Ramos (cell line): ENCODE results near the gene KYNU.
"Not testable (repeated sequence)": the region's sequence is repeated elsewhere in the genome, so short reads cannot be mapped to it uniquely, and the experiment has no call there.

Experiments used
- in situ Hi-C: fragments of 300-500 bp; cut with MboI; formaldehyde crosslinking; loops from one replicate; pipeline ENCODE4 v1.14.3; 2022; ENCODE audit warnings: low sequenced_read_pairs; ENCODE audit not compliant: unreplicated experiment

The KYNU gene

DNA sequence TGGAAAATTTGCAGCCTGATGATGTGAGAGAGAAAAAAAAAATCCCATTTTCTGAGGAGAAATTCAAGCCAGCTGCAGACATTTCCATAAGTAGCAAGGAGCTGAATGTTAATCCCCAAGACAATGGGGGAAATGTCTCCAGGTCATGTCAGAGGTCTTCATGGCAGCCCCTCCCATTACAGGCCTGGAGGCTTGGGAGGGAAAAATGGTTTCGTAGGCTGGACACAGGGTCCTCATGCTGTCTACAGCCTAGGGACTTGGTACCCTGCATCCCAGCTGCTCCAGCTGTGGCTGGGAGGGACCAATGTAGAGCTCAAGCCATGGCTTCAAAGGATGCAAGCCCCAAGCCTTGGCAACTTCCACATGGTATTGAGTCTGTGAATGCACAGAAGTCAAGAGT, 198.2 kb downstream of the KYNU start:
- in situ Hi-C loops, result no loop called here

DNA sequence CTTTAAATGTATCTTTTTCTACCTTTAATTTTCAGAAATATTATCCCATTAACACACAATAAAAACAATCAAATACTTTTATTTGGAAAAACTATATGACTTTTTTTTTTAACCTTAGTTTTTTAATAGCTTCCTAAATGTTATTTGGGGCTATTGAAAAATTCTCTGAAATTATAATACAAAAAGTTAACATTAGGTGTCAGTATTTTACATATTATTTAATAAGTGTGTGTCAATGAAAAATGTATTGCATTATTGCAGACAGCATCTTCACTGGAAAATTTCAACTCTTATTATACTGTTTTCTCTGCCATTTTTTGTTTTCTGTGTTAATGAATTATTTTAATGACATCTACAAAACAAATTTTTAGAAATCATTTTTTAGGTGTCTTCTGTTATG, 200.6 kb downstream of the KYNU start:
- in situ Hi-C loops, result no loop called here

DNA sequence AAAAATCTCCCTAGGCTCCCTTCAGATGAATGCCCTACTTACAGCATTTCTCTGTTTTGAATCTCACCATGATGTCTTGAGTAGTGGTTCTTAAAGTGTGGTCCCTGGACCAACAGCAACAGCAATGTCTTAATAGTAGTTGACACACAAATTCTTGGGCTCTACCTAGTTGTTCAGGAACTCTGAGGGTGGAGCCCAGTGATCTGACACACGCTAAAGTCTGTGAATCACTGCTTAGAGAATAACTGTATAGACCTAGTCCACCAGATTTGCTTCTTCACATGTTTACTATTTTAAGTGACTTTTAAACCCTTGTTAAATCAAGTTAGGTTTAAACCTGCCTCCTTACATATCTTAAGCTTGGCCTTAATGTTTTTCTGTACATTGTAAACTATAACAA, 204.2 kb downstream of the KYNU start:
- in situ Hi-C loops, result no loop called here

DNA sequence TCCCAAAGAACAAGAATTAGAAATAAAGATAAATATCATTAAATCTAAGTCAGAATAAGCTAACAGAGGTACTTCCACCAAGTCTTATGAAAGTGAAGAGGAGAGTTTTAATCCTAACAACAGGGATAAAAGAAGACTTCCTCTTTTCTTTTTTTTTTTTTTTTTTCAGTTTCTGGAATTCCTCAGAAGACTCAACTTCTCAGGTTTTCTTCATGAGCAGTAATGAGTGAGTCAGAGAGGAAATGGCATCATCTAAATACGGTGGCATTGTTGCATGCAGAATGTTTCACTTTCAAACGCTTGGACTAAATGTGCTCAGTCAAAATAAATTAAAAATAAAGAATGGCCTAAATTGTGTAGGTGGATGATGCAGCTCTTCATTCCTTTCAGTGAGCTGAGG, 206.2 kb downstream of the KYNU start:
- in situ Hi-C loops, result no loop called here

DNA sequence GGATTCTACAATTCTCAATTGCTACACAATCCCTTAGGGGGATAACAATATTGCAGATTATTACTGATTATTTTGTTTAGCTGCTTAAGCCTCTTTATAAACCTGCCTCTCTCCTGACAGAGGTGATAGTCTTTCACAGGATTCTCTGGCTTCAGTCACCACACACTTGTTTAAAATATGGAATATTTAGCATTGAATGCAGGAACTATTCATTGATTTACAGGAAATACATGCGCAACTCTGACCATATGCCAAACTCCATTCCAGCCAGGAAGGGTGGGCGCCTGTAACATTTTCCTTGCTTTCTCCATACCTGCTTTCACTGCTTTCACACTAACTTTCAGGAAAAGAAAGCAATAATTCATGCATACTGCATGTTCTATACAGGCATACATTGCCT, 207.0 kb downstream of the KYNU start:
- in situ Hi-C loops, result no loop called here

DNA sequence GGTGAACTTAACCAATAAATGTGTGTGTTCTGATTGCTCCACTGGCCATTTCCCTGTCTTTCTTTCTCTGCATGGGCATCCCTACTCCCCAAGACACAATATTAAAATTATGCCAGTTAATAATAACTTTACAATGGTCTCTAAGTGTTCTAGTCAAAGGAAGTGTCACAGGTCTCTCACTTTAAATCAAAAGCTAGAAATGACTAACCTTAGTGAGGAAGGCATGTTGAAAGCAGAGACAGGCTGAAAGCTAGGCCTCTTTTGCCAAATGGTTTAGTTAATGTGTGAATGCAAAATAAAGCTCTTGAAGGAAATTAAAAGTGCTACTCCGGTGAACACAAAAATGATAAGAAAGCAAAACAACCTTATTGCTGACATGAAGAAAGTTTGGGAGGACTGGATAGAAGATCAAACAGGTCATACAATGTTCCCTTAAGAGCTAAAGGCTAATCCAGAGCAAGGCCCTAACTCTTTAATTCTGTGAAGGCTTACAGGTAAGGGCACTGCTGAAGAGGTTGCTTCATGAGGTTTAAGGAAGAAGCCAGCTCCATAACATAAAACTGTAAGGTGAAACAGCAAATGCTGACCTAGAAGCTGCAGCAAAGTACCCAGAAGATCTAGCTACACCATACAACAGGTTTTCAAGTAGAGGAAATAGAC, 207.8 kb downstream of the KYNU start:
- in situ Hi-C loops, result no loop called here

DNA sequence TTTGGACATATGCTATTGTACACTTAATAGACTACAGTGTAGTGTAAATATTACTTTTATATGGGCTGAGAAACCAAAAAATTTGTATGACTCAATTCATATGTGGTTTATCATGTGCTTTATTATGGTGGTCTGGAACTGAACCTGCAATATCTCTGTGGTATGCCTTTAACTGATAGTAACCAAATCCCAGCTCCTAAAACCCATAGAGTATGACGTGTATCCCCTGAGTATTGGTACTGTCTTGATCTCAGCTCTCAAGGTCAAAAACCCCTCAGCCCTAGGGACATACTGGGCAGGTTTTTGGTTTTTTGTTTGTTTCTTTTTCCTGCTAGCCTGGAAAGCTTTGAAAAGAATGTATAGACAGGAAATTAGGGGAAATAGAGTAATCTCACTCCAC, 209.6 kb downstream of the KYNU start:
- in situ Hi-C loops, result no loop called here

DNA sequence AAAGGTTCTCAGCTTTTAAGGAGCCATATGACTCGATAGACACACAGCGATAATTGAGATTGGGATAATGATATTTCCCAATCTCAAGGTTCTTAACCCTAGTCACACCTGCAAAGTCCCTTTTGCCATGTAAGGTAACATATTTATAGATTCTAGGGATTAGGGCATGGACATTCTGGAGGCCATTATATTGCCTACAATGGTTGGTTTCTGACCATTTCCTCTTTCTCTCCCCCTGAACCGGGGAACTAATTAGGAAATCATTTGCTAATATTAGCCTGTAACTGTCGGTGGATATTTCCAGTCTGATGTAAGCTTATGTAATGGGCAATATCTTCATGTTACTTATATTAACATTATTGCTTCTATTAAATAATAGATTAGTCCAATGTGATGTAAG, 210.9 kb downstream of the KYNU start:
- in situ Hi-C loops, result no loop called here

DNA sequence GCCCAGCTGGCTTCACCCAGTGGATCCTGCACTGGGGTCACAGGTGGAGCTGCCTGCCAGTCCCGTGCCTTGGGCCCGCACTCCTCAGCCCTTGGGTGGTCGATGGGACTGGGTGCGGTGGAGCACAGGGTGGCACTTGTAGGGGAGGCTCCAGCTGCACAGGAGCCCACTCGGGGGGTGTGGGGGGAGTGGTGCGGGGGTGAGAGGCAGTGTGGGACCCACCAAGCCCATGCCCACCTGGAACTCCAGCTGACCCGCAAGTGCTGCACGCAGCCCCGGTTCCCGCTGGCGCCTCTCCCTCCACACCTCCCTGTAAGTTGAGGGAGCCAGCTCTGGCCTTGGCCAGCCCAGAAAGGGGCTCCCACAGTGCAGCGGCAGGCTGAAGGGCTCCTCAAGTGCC, 212.1 kb downstream of the KYNU start:
- in situ Hi-C loops, result not testable (repeated sequence)
